Activated CD4-positive, alpha-beta T cell treated with anti-CD3 and anti-CD28 coated beads, Interleukin-2, amount 10 ng/mL, durations not matched to agents 24 days and 14 days (primary cell): ENCODE measurements around the gene G0S2. TPM values are rescaled to one million over a fixed set of nuclear protein-coding genes. Genes with fewer than 3 reads are reported as not detected.

ENCODE experiments used
- DNase-seq: peaks from one replicate; pipeline ENCODE4 v3.0.0; 2022
- H3K27ac Mint-ChIP-seq: one replicate; pipeline ENCODE4 v1.8.0; 2022; ENCODE audit warnings: mild to moderate bottlenecking, mixed read lengths
- H3K27me3 Mint-ChIP-seq: one replicate; pipeline ENCODE4 v1.8.0; 2022; ENCODE audit warnings: mixed read lengths
- H3K36me3 Mint-ChIP-seq: one replicate; pipeline ENCODE4 v1.8.0; 2022; ENCODE audit warnings: low read depth, mild to moderate bottlenecking, mixed read lengths
- H3K4me1 Mint-ChIP-seq: one replicate; pipeline ENCODE4 v1.8.0; 2021; ENCODE audit warnings: mixed read lengths
- H3K4me3 Mint-ChIP-seq: one replicate; pipeline ENCODE4 v1.8.0; 2022; ENCODE audit warnings: mild to moderate bottlenecking, moderate library complexity, mixed read lengths
- H3K9me3 Mint-ChIP-seq: one replicate; pipeline ENCODE4 v1.8.0; 2021; ENCODE audit warnings: mixed read lengths
- intact Hi-C: fragments of 100-400 bp; cut with micrococcal nuclease; formaldehyde crosslinking; loops from one replicate; pipeline ENCODE4 v1.15.1; 2023
- total RNA-seq: library from RNA; stranded (reverse); gene quantifications from 2 replicates; pipeline ENCODE4 v1.2.3, GENCODE V29; 2022

G0S2 gene
- total RNA-seq, 1 donor from 2014 or later: 477 TPM

DNA sequence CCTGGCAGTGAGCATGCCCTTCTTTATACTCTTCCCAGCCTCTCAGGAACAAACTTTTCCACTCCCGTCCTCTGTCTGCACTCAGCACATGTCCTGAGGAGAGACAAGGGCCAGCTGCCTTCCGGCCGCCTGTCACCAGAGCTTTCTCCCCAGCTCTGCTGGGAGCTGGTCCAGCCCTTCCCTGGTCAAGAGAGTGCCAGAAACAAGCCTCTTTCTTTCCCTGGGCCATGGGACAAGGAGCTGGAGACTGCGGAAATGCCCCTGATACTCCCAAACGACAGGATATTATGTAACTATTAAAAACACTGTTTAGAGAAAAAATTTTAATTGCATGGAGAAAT is 33.4 kb upstream of the G0S2 start:
- no peak for DNase-seq
- no peaks in the 10 kb centered on the region for H3K27me3 Mint-ChIP-seq
- intact Hi-C loops: no loop called here
- no peaks in the 10 kb centered on the region for H3K9me3 Mint-ChIP-seq
- peaks cover 13% of the 10 kb centered on the region for H3K4me1 Mint-ChIP-seq
- peaks cover 8% of the 10 kb centered on the region for H3K36me3 Mint-ChIP-seq
- no peak overlapping the region for H3K27ac Mint-ChIP-seq
- H3K4me3 Mint-ChIP-seq: no peak overlapping the region

DNA sequence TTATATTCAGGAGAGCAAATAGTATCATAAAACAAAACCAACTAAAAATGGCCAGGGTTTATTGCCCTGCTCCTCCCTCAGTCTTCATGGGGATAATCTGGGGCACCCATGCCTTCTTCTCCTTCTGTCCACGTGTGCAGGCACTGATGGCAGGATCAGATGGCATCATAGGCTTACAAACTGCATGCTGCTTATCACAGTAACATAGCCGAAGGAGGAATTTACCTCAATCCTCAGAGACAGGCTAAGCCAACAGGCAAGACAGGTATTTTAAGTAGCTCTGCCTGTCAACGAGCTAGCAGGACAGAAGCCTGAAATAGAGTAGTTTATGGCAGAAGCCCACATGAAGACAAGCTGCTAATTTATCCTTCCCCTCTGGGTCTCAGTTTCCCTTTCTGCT is 32.4 kb upstream of the G0S2 start:
- no peaks in the 10 kb centered on the region for H3K9me3 Mint-ChIP-seq
- H3K27ac Mint-ChIP-seq: no peak overlapping the region
- DNase-seq: no peak
- H3K27me3 Mint-ChIP-seq: no peaks in the 10 kb centered on the region
- no peak overlapping the region for H3K4me3 Mint-ChIP-seq
- H3K4me1 Mint-ChIP-seq: peaks cover 17% of the 10 kb centered on the region
- peaks cover 10% of the 10 kb centered on the region for H3K36me3 Mint-ChIP-seq
- intact Hi-C loops: no loop called here

DNA sequence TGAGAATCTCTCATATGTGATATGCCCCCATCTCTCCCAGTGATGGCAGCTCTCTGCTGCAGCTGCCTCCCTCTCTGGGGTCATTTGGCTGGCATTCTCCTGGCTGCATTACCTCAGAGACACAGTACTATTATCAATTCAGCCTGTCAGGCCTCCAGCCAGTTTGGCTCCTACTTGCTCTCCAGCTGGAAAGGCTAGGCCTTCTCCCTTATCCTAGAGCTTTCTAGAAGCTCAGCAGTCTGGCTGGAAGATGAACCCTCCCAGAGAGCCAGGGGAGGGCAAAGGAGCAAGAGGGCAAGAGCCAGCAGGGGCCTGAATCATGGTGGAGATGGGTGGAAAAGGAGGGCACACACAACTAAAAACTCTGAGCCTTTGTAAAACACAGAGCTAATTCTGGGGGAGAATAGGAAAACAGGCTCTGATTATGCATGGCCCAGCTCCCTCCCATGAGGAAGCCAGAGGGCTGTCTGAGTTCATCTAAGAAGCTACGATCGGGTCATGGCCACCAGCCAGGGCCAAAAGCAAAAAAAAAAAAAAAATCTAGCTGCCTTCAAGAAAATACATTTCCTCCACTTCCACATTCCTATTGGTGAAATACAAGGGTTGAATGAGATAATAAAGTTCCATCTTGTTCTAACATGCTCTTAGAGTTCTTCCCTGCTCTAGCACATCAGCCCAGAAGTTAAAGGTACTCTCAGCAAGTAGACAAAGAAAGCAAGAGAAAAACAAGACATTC is 31.8 kb upstream of the G0S2 start:
- H3K36me3 Mint-ChIP-seq: peaks cover 8% of the 10 kb centered on the region
- H3K4me1 Mint-ChIP-seq: peaks cover 23% of the 10 kb centered on the region
- intact Hi-C loops: no loop called here
- DNase-seq: no peak
- no peak overlapping the region for H3K4me3 Mint-ChIP-seq
- H3K9me3 Mint-ChIP-seq: no peaks in the 10 kb centered on the region
- H3K27me3 Mint-ChIP-seq: no peaks in the 10 kb centered on the region
- no peak overlapping the region for H3K27ac Mint-ChIP-seq

DNA sequence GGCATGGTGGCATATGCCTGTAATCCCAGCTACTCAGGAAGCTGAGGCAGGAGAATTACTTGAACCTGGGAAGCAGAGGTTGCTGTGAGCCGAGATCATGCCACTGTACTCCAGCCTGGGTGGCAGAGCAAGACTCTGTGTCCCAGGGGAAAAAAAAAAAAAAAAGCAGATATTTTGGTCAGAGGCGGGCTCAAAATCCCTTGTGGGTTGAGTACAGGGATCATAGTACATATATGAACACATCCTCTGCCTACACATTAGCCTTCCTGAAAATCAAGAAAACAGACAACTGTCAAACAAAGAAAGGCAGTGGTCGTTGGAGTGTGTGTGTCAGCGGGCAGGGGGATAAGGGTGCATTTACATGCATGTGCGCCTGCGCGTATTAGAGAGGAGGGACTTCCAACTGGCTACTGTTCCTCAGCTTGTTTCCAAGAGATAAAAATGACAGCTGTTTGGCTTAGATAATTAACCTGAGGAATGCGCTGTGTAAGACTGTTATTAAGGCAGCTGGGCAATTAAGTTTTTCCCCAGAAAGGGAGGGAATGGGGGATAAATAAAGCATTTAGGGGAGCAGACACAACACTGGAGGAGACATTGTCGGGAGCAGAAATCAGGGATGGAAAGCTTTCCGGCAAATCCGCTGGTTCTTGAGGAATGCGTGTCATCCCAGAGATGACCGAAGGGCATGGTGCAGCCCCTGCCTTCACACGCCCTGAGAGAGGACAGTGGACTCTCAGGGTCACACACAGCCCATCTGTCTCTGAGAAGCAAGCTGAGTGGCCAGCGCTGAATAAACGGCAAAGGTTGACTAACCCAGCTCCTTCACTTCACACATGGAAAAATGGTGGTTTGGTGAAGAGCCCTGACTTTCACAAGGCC is 29.4 kb upstream of the G0S2 start:
- no peaks in the 10 kb centered on the region for H3K9me3 Mint-ChIP-seq
- peak overlapping the region; percentile 1 for H3K27ac Mint-ChIP-seq
- H3K36me3 Mint-ChIP-seq: peaks cover 8% of the 10 kb centered on the region
- peaks cover 44% of the 10 kb centered on the region for H3K4me1 Mint-ChIP-seq
- DNase-seq: no peak
- H3K27me3 Mint-ChIP-seq: no peaks in the 10 kb centered on the region
- intact Hi-C loops: no loop called here
- no peak overlapping the region for H3K4me3 Mint-ChIP-seq

DNA sequence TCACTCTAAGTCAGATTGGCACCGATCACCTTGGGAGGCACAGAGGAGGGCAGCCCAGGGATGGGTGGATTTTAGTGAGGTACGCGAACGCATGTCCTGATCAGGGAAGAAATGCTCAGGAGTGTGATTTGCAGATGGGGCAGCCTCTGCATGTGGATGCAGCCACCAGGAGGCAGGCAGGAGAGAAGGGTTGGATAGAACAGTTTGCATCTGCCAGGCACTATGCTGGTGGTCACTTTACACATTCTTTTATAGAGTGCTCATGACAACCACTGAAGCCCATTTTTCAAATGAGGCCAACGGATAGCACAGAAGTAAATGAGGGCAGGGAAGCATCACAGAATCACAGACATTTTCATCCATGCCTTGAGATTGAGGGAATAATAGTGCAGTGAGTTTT is 28.7 kb upstream of the G0S2 start:
- no peaks in the 10 kb centered on the region for H3K27me3 Mint-ChIP-seq
- H3K9me3 Mint-ChIP-seq: no peaks in the 10 kb centered on the region
- intact Hi-C loops: no loop called here
- no peak overlapping the region for H3K27ac Mint-ChIP-seq
- H3K4me1 Mint-ChIP-seq: peaks cover 51% of the 10 kb centered on the region
- DNase-seq: no peak
- H3K36me3 Mint-ChIP-seq: peaks cover 8% of the 10 kb centered on the region
- H3K4me3 Mint-ChIP-seq: no peak overlapping the region

DNA sequence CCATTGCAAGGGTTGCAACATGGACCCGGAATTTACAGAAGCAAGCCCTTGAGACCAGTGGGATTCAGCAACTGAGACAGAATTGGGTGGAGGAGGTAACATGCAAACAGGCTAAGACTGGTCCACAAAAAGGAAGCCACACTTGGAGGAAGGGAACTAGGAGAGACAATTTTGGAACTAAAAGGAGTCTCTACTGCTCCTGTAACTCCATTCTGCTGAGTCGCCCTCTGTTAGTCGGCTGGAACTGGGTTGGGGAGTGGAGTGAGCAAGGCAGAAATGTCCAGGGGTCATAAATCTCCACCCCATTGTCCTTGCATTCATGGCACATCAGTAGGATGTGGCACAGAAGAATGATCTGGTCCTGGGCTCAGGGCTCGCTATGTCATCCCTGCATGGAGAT is 28.1 kb upstream of the G0S2 start:
- DNase-seq: no peak
- Mint-ChIP-seq H3K9me3 (no peaks in the 10 kb centered on the region), H3K4me1 (peaks cover 55% of the 10 kb centered on the region), H3K27me3 (no peaks in the 10 kb centered on the region), H3K27ac (no peak overlapping the region), H3K36me3 (peaks cover 8% of the 10 kb centered on the region), H3K4me3 (no peak overlapping the region)
- intact Hi-C loops: no loop called here

DNA sequence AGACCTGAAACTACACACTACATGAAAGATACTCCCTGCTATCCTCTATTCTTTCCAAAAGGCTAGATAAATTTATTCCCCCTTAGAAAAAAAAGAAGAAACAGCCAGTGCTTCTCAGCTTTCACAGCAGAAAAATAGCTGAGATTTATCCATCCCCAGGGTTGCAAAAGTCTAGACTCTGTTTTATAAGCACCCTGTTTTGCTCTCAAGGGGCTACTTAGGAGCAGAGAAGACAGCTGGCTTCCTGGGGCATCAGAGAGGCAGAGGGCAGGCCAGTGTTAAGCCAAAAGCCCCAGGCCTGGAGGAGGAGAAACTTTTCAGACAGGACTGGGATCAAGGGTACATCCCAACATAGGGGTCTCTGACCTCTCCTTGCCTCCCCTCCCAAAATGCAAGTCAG is 26.9 kb upstream of the G0S2 start:
- H3K27me3 Mint-ChIP-seq: no peaks in the 10 kb centered on the region
- intact Hi-C loops: no loop called here
- H3K27ac Mint-ChIP-seq: peak overlapping the region; percentile 22
- peaks cover 8% of the 10 kb centered on the region for H3K36me3 Mint-ChIP-seq
- H3K4me1 Mint-ChIP-seq: peaks cover 65% of the 10 kb centered on the region
- H3K9me3 Mint-ChIP-seq: no peaks in the 10 kb centered on the region
- H3K4me3 Mint-ChIP-seq: no peak overlapping the region
- no peak for DNase-seq

DNA sequence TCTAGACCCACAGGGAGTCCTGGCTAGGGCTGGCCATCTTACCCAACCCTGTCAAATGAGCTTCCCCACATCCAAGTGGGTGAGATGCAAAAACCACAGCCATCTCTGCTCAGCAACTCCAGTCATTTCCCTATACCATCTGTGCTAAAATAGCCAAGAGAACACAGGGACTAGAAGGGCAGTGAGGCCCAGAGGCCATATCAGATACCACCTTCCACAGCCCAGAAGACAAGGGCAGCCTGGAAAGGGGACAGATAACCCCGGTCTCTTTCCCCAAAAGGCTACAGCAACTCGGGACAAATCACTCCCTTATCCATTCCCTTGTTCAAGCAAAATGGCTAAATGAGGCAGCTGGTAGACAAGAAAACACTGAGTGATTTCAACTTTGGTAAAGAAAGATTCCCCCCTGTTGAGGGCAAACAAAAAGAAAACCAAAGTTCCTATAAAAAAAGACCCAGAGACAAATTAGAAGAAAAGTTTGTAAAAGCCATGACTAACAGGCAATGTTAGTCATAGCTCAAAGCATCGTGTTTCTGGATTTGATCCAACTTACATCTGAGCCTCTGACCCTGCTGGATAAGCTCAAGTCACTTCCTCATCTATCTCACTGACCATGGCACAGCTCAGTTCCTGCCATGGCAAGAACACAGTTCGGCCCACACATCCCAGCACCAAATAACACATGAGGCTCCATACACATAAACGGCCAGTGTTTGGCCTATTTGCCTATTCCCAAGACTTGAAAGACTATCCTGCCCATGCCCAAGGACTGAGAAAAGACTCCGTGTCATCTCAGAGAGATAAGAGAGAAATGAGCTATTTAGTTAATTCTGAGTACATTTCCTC is 26.1 kb upstream of the G0S2 start:
- peak overlapping the region; percentile 60 for H3K27ac Mint-ChIP-seq
- H3K36me3 Mint-ChIP-seq: peaks cover 6% of the 10 kb centered on the region
- intact Hi-C loops: loop anchor here (1.0 kb wide), 1 partner anchor 24 kb away; no protein-coding TSS in a partner anchor
- DNase-seq: no peak
- peak overlapping the region; percentile 19 for H3K4me3 Mint-ChIP-seq
- H3K4me1 Mint-ChIP-seq: peaks cover 69% of the 10 kb centered on the region
- no peaks in the 10 kb centered on the region for H3K27me3 Mint-ChIP-seq
- no peaks in the 10 kb centered on the region for H3K9me3 Mint-ChIP-seq

DNA sequence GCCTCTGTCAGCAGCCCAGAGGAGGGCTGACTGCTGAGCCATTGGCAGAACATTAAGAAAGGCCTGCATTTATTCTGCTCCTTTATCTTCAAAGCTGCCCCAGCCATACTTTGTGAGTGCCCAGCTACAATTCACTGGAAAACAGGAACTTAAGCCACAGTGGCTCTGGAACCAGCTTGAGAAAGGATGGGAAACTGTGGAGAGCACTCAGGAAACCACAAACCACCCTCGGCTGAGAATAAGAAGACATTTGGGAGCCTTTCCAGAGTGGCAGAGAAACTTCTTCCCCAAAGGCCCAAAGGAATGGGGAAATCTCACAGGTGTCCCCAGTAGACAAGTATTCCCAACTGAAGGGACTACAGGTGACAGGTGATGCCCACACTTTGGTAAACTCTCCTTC is 24.8 kb upstream of the G0S2 start:
- intact Hi-C loops: loop anchor here (2.0 kb wide), 2 partner anchors 42 to 96 kb away; no protein-coding TSS in a partner anchor
- peak overlapping the region; percentile 58 for H3K27ac Mint-ChIP-seq

DNA sequence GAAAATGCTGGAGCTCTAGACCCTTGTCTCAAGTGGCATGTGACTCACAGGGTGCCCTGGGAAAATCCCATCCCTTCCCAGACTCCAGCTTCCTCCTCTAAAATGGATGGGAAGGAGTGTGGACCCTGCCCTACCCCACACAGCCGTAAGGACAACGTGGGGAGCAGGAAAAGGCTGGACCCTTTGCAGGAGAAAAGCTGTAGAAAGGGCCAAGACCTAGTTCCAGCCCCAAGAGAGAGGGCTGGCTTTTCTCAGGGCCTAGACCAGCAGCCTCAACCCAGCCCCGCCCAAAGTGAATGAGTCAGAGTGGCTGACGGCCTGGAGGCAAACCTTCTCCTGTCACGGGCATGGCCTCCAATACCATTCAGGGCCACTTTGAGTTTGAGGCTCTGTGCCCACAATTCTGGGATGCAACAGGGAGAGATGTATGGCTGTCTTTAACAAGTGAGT is 24.0 kb upstream of the G0S2 start:
- intact Hi-C loops: loop anchor here (1.0 to 2.0 kb wide), 4 partner anchors 8 to 96 kb away; no protein-coding TSS in a partner anchor
- peak; percentile 92 for DNase-seq
- peak overlapping the region; percentile 73 for H3K27ac Mint-ChIP-seq
- H3K4me1 Mint-ChIP-seq: peaks cover 64% of the 10 kb centered on the region
- H3K36me3 Mint-ChIP-seq: peaks cover 2% of the 10 kb centered on the region
- peak overlapping the region; percentile 56 for H3K4me3 Mint-ChIP-seq
- no peaks in the 10 kb centered on the region for H3K27me3 Mint-ChIP-seq
- H3K9me3 Mint-ChIP-seq: no peaks in the 10 kb centered on the region

More for the DNA sequence above, 24.8 kb upstream of the G0S2 start:
- Mint-ChIP-seq H3K36me3 (peaks cover 2% of the 10 kb centered on the region), H3K4me3 (peak overlapping the region; percentile 56), H3K9me3 (no peaks in the 10 kb centered on the region), H3K27me3 (no peaks in the 10 kb centered on the region), H3K4me1 (peaks cover 65% of the 10 kb centered on the region)
- no peak for DNase-seq

DNA sequence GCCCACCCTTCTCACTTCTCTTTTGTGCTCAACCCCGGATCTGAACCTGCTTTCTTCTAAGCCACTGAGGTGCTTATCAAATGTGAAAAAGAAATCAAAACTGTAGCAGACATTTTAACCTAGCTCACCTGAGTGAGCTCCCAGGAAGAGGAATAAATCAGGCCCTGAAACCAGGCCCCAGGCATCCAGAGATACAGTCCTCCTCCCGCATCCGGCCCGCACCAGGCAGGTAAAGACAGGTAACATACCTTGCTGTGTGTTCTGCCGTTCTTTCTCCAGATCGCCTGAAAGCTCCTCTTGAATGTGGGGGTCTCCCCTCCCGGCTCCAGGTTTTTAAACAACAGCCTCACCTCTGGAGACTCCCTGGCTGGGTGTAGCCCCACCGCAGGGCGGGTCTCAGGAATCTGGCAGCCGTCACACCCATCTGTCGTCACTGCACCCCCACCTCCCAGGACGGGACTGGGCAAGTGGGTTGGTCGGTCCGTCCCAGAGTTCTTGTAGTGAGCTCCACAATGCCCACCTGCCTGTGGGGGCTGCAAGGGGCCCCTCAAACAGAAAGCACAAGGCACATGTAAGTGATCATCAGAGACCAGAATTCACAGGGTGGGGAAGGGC is 23.0 kb upstream of the G0S2 start, which contains the start of gene LAMB3:
TSS of gene LAMB3 (minus strand) at position 305 of the 615 bp plus-strand sequence. CDS start 1,481 bp downstream, outside the sequence.
- Mint-ChIP-seq H3K36me3 (peaks cover 2% of the 10 kb centered on the region), H3K9me3 (no peaks in the 10 kb centered on the region), H3K4me1 (peaks cover 58% of the 10 kb centered on the region), H3K4me3 (peak within 1 kb of the TSS; percentile 56), H3K27ac (peak within 1 kb of the TSS; percentile 76), H3K27me3 (no peaks in the 10 kb centered on the region)
- DNase-seq: no peak
- intact Hi-C loops: no loop called here

DNA sequence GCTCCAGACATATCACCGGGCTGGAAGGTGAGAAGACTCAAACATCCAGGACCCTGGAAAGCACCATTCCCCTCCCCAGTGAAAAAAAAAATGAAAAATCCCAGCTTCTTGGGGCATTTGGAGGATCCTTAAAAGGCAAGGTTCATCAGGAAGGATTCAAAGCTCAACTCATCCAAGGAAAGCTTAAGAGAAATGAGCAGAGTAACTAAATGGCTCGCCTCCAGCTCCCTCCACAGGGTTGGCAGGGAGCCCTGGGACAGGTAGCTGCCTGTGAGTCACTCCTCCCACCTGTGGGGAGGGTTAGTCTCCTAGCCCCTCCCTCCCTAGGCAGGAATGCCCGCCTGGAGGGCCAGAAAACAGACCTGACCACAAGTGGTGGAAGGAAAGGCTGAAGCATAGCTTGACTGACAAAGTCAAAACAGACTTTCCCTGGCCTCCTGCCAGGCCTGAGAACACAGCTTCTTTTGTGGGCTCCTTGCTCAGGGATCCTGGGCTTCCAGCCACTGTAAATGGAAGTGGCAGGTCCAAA is 22.3 kb upstream of the G0S2 start:
- Mint-ChIP-seq H3K9me3 (no peaks in the 10 kb centered on the region), H3K4me3 (peak overlapping the region; percentile 42), H3K4me1 (peaks cover 56% of the 10 kb centered on the region), H3K27ac (peak overlapping the region; percentile 76), H3K36me3 (no peaks in the 10 kb centered on the region), H3K27me3 (no peaks in the 10 kb centered on the region)
- intact Hi-C loops: no loop called here
- peak; percentile 72 for DNase-seq

DNA sequence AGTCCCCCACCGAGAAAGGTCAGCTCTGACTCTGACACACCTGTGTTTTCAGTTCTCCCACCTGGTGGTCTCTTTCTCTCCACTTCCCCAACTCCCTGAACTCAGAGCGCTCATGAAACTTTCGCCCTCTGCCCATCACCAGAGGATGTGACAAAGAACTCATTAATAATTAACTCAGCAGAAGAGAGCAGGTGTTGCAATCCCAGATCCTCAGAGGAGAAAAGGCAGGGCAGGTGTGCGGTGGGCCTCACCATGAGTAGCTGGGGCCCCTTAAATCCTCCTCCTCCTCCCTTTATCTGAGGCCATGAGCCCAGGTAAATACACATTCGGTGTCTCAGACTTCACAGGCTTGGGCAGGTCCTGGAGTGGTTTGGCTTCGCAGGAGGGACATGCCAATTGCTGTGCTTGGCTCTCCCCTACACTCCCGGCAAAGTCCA is 21.3 kb upstream of the G0S2 start:
- DNase-seq: no peak
- Mint-ChIP-seq H3K27ac (peak overlapping the region; percentile 54), H3K4me1 (peaks cover 56% of the 10 kb centered on the region), H3K36me3 (no peaks in the 10 kb centered on the region), H3K27me3 (no peaks in the 10 kb centered on the region), H3K4me3 (no peak overlapping the region), H3K9me3 (no peaks in the 10 kb centered on the region)
- intact Hi-C loops: no loop called here
